Peyer's patch (tissue), 4 donors: ENCODE measurements around the gene VAV2.
"Not testable (repeated sequence)": the region's sequence is repeated elsewhere in the genome, so short reads cannot be mapped to it uniquely, and the experiment has no call there.

ENCODE experiments used
- POLR2A ChIP-seq, 2 donors: fragments of 450-650 bp; IDR thresholded peaks; one replicate each; pipeline ENCODE4 v1.5.1; 2017; ENCODE audit warnings: antibody characterized with exemption in 2 of 2, mild to moderate bottlenecking in 2 of 2, moderate library complexity in 2 of 2
- TF ChIP-seq, protein P1 (sequence below), 6 experiments: fragments of 450-650 bp in 4 of 6; fragments of 200-600 bp in 2 of 6; sonication (generic) in 1 of 6; IDR thresholded peaks; one replicate each; pipeline ENCODE4 v1.5.1; 2017 to 2019; ENCODE audit warnings: antibody characterized with exemption in 6 of 6, mild to moderate bottlenecking in 3 of 6, moderate library complexity in 1 of 6

DNA sequence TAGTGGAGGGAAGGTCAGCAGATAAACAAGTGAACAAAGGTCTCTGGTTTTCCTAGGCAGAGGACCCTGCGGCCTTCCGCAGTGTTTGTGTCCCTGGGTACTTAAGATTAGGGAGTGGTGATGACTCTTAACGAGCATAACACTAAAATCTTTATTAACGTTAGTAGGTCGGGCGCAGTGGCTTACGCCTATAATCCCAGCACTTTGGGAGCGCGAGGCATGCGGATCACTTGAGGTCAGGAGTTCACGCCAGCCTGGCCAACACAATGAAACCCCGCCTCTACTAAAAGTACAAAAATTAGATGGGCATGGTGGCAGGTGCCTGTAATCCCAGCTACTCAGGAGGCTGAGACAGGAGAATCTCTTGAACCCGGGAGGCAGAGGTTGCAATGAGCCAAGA, 96.1 kb downstream of the VAV2 start:
- TF ChIP-seq POLR2A (IDR thresholded peaks at IDR 0.05) = not testable (repeated sequence)
- TF ChIP-seq, protein P1, sequence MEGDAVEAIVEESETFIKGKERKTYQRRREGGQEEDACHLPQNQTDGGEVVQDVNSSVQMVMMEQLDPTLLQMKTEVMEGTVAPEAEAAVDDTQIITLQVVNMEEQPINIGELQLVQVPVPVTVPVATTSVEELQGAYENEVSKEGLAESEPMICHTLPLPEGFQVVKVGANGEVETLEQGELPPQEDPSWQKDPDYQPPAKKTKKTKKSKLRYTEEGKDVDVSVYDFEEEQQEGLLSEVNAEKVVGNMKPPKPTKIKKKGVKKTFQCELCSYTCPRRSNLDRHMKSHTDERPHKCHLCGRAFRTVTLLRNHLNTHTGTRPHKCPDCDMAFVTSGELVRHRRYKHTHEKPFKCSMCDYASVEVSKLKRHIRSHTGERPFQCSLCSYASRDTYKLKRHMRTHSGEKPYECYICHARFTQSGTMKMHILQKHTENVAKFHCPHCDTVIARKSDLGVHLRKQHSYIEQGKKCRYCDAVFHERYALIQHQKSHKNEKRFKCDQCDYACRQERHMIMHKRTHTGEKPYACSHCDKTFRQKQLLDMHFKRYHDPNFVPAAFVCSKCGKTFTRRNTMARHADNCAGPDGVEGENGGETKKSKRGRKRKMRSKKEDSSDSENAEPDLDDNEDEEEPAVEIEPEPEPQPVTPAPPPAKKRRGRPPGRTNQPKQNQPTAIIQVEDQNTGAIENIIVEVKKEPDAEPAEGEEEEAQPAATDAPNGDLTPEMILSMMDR (IDR thresholded peaks at IDR 0.05) = not testable (repeated sequence)
